ENCODE results near the gene TBX15.

DNA sequence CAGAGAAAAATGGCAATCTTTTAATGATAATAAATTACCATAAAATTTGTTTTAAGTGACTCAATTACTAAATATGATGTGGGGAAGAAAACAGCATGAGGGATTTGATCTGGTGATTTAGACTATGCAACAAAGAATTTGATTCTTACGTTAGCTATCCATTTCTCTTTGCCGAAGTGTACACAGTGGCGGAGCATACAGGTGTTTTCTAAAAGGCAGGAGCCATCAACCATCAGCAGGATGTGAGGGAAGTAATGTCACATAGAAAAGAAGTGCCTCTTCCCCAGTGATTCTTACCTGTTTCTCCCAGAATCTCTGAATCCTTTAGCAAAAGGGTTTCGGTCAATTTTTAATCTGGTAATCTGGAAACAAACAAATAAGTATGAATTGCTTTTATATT is 74.3 kb downstream of the TBX15 start:
- TF ChIP-seq FOXM1 (IDR thresholded peaks at IDR 0.05; ENCODE audit: borderline replicate concordance) (no peak), SP1 (IDR thresholded peaks at IDR 0.05) (no peak), ARNT (IDR thresholded peaks at IDR 0.05) (no peak), HDGF (IDR thresholded peaks at IDR 0.05; ENCODE audit: borderline replicate concordance) (no peak), PKNOX1 (IDR thresholded peaks at IDR 0.05) (no peak), LEF1 (IDR thresholded peaks at IDR 0.05; ENCODE audit: borderline replicate concordance) (no peak), TARDBP (IDR thresholded peaks at IDR 0.05) (no peak), SUZ12 (IDR thresholded peaks at IDR 0.05) (no peak), BHLHE40 (IDR thresholded peaks at IDR 0.05; ENCODE audit: borderline replicate concordance) (no peak)
